ENCODE data around the gene PRAC2.

Gene PRAC2

DNA sequence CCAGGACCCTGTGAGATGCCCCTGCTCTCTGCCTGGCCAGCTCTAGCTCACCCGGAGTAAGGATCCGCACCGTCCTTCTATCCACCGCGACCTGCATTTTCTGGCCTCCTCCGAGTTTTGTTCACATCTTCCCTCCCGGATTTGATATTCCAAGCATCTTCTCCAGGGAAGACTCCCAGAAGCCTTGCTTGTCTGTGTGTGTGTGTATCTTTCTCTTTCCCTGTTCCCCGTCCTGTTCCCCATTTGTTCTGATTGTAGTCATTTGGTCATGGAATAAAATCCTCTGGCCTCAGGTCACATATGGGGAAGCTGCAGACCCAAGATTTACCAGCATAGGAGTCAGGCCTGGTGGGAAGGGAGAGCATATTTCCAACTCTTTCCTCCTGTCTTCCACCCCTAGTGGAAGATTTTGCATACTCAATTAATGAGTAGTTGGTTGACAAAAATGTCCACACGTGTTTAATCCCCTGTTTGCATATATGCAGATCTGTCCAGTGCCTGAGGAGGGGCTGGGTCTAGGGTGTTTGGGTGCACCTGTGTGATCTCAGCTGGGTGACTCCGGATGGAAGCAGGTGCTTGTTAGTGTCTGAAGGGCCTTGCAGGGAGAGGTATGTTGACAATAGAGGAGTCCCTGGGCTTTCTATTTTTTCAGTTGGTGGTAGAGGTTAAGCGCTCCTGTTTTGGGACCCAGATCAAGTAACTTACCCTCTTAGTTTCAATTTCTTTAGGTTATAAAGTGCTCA, 2.5 kb upstream of the PRAC2 start:
- FAIRE-seq = no peak

- no peak for FAIRE-seq
These were observed 2.0 kb upstream of the PRAC2 start for GRCh38 chr17:48721009-48721402.

GRCh38 chr17:48722201-48722907, 631 bp upstream of the PRAC2 start, which contains the start of gene PRAC1:
Gene PRAC1 (minus strand): TSS chr17:48722518. CDS start chr17:48722392, 126 bp downstream.
- FAIRE-seq = no peak

GRCh38 chr17:48723423-48724250, 652 bp downstream of the PRAC2 start:
- FAIRE-seq = no peak

DNA sequence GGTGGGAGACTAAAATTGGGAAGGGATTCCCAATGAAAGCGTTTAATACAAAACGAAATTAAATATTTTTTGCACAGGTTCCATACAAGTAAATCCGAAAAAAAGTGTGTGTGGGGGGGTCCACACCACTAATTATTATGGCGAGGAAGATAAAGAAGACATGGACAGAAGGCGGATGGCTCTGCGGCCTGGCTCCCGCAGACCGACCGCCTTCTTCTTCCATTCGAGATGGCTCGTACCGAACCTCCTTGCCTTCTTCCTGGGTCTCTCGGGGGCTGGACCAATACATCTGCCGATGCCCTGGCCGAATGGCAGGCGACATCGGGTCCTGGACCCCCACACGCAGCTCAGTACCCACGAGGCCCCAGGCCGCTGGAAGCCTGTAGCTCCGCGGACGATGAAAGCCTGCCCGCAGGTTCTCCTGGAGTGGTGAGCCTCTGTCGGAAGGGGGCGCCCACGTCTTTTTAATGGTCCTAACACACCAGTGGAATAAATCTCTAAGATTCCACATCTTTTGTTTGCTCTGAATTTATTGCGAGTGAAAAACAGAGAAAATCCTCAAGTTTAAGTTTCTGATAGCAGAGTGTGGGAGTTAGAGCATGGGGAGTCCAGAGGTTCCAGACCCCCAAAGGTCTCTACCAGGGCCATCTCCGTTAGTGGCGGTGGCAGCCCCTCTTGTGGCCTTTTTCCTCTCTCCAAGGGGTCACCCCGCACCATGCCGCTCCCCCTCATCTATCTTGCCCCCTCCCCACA, 1.4 kb downstream of the PRAC2 start:
- no peak for FAIRE-seq

- no peak for FAIRE-seq
These were observed 2.0 kb downstream of the PRAC2 start for GRCh38 chr17:48725004-48725287.

DNA sequence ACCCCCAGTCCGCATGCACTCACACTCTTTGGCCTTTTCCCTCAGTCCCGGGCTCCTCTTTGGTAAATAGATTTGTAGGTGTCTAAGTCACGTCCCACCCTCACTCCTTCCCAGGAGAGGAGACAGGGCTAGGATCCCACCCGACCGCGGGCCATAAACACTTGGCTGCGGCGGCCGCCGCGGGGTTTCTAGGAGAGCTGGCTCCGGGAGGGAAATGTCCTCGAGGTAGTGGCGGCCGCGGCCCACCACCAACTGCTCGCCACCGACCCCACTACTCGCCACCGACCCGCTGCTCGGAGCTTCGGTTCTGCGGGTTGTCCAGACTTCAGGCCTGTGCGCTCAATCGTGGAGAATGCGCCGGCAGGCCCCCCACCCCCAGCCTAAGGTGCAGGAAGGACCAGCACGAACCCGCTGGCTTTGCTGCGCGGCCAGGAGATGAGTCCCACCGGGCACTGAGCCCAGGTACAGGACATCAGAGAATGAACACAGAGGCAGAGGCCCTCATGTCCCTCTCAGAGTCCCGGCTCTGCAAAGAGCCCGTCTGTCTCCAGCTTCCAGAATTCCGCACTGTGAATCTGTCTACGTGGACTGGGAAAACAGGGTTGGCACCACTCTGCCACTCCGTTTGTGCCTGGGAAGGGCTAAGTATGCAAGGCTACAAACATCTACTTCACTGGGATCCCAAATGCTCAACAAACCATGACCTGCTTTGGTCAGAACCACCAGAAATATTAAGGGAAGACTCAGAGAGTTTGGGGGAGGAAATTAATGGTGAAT, 2.5 kb downstream of the PRAC2 start:
- FAIRE-seq = no peak

DNA sequence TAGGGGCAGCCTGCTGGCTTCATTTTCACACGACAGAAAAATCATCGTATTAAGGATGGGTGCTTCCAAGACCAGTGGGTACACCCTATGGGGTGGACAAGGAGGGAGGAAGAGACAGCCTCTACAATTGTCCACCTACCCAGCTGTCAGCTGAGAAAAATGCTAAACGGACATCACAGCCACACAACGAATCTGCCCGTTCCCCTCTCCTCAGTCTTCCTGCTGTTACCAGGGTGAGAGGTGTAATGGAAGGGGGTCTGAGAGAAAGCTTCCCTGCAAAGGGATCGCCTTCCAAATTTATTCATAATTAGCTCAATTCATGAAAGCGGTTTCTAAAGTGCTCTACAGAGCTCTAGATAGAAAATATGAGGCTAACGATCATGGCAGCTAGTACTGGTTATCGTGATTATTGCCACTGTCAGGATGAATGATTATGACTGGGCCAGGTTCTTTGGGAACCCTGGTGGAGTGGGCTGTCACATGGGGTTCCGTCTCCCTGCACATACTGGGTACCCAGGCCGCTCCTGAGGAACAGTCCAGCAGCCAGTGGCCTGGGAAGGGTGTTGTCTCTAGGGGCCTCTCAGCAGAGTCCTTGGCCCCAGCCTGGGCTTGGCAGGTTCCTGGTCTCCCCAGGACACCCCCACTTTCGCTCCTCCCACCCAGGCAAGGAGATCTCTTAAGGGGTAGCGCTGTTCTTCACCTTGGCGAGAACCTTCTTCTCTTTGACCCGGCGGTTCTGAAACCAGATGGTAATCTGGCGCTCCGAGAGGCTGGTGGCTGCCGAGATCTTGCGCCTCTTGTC, 3.3 kb downstream of the PRAC2 start:
- no peak for FAIRE-seq

- FAIRE-seq = no peak
These were observed 3.9 kb downstream of the PRAC2 start for GRCh38 chr17:48726916-48727286.

- FAIRE-seq = no peak
These were observed 4.6 kb downstream of the PRAC2 start for GRCh38 chr17:48727415-48728175.

DNA sequence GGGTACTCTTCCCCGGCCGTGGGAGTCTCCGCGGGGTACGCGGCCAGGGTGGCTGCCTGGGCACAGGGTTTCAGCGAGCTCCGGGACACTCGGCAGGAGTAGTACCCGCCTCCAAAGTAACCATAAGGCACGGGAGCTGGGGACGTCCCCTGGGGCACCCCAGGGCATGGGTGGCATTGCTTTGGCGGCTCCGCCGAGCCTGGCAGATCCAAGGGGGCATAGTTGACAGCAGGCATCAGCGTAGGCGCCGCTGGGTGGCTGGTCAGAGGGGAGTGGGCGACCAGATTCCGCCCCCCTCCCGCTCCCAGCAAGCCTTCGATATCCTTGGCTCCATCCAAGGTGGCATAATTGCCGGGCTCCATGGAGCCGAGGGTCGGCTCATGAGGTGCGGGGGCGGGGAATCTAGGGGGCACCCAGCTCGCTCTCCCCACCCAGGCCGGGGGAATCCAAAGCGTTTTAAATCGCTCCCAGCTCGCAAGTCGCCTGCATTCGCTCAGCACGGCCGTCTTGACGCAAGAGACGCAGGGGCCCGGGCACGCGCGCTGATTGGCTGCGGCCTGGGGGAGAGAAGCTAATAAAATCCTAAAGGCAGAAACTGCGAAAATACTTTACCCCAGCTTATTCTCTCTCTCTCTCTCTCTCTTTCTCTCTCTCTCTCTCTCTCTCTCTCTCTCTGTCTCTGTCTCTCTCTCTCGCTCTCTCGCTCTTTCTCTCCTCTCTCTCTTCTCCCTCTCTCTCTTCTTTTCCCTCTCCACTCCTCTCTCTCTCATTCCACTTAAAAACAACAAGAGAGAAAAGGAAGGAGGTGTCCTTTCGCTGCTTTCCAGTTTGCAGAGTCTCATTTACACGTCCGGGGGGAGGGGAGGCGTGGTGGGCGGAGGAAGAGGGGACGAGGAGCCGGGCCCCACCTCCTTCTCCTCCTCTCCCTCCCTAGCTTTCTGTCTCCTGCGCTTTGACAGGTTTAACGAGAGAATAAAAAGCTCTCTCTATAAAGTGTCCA, 5.5 kb downstream of the PRAC2 start, which contains the start of gene HOXB13:
HOXB13 (minus strand) TSS at position 519 of the 1,000 bp plus-strand sequence; CDS start at position 362, 157 bp downstream.
- no peak for FAIRE-seq

- FAIRE-seq = no peak
These were observed 6.6 kb downstream of the PRAC2 start for GRCh38 chr17:48729335-48730239.

- FAIRE-seq = no peak
These were observed 7.2 kb downstream of the PRAC2 start for GRCh38 chr17:48730240-48730550.

- FAIRE-seq = no peak
These were observed 8.4 kb downstream of the PRAC2 start for GRCh38 chr17:48731355-48731754.

- FAIRE-seq = no peak
These were observed 10.0 kb downstream of the PRAC2 start for GRCh38 chr17:48732688-48733629.

- FAIRE-seq = no peak
These were observed 10.8 kb downstream of the PRAC2 start for GRCh38 chr17:48733632-48734328.

Measured in colon (tissue), 2 donors.